Pancreas (tissue), 10 donors: ENCODE measurements around the gene YY2. TPM values are rescaled to one million over a fixed set of nuclear protein-coding genes. Genes with fewer than 3 reads are reported as not detected.

ENCODE experiments used
- ATAC-seq, 4 donors: fragments of 200-7000 bp; cut with Tn5 transposase; one replicate each; pipeline versions ENCODE4 v1.8.0 to v1.9.1; 2020; ENCODE audit warnings: mild to moderate bottlenecking in 4 of 4, moderate library complexity in 4 of 4
- DNase-seq, 6 donors: peaks; one replicate each; pipeline ENCODE4 v3.0.0-alpha.2; 2020
- FAIRE-seq: peaks from 2 replicates; lab custom pipeline; 2012; peaks lifted over from hg19 to GRCh38; lab: Jason Lieb, UNC
- H3K27ac ChIP-seq, 4 donors: fragments of 200-600 bp; sonication (generic); 1 replicate in 3 of 4; 2 replicates in 1 of 4; pipeline versions ENCODE4 v1.5.0 to v1.8.0; 2020
- H3K27me3 ChIP-seq, 4 donors: fragments of 200-600 bp; one replicate each; pipeline ENCODE4 v1.8.0; 2021
- H3K36me3 ChIP-seq, 3 donors: fragments of 200-600 bp; sonication (generic) in 1 of 3; one replicate each; pipeline versions ENCODE4 v1.5.0 to v1.8.0; 2020 to 2021
- H3K4me1 ChIP-seq, 3 donors: fragments of 200-600 bp; one replicate each; pipeline ENCODE4 v1.8.0; 2021
- H3K4me3 ChIP-seq, 4 donors: fragments of 200-600 bp; sonication (generic) in 2 of 4; one replicate each; pipeline versions ENCODE4 v1.5.0 to v1.8.0; 2020 to 2021
- H3K9me3 ChIP-seq, 4 donors: fragments of 200-600 bp; one replicate each; pipeline ENCODE4 v1.8.0; 2021
- CTCF ChIP-seq, 4 donors: fragments of 200-600 bp; sonication (generic) in 3 of 4; IDR thresholded peaks; one replicate each; pipeline versions ENCODE4 v1.5.0 to v1.8.0; 2021; ENCODE audit warnings: antibody characterized with exemption in 4 of 4
- WGBS, 2 donors: extraction: QIAGEN DNeasy Blood & Tissue Kit; methylation state at CpG; one replicate each; pipeline ENCODE4 v1.1.7; 2013; 5-methylcytosine and 5-hydroxymethylcytosine counted together
- intact Hi-C, 3 donors: fragments of 100-400 bp; cut with DNase I; formaldehyde crosslinking; loops; one replicate each; pipeline versions ENCODE4 v1.11.1 to v1.14.2; 2022
- polyA plus RNA-seq, 2 donors: library from polyadenylated mRNA; stranded (reverse); fragments of 200-250 nt; gene quantifications; one replicate each; pipeline ENCODE4 v1.2.3, GENCODE V29; 2013
- total RNA-seq, 6 donors: library from RNA; stranded (reverse); fragmentation: NEBNext Ultra II Directional in 4 of 6; extraction: Animal tissue kit (Norgen Biotek cat#: 25700) in 4 of 6; gene quantifications; one replicate each; pipeline versions ENCODE4 v1.2.1 to v1.2.4, GENCODE V29; 2021 to 2023
- donor health status: healthy with polysubstance abuse.
- donor health status: DM: no; HTN: no; CAD: no; lungs with moderate emphysema.
- donor health status: DM: no; HTN: no; CAD: no.
- donor health status: control.
- donor health status: control.
- donor health status: Bipolar disorder and iron deficiency.
- donor health status: DM: yes; HTN: yes; CAD: no.
- donor health status: DM: no; HTN: no; CAD: no.
- donor health status: DM: no; HTN: no; CAD: no.
- donor health status: DM: yes; HTN: yes; CAD: no.

Gene YY2
- total and polyA plus RNA-seq, 8 donors, result 0.56 to 1.0 (median 0.84) TPM

GRCh38 chrX:21838937-21839333, 16.9 kb upstream of the YY2 start:
- ATAC-seq (peak; percentile 34 to 60 (median 51)), FAIRE-seq (peak; percentile 75), DNase-seq (no peak)
- H3K4me1 ChIP-seq, result no peaks in the 10 kb centered on the region
- intact Hi-C loops, result no loop called here
- H3K4me3 ChIP-seq, result peak overlapping the region; percentile 48 to 61 (median 53)
- peak overlapping the region in 3 of 4 donors; percentile 52 to 80 (median 66) for H3K27ac ChIP-seq
- 0 to 32% methylated on average over 4 of the region's 4 CpGs for WGBS, 2 donors
- no peak for TF ChIP-seq CTCF (IDR thresholded peaks at IDR 0.05)
- no peaks in the 10 kb centered on the region for H3K9me3 ChIP-seq
- H3K27me3 ChIP-seq, result peaks cover 0 to 16% (median 5%) of the 10 kb centered on the region in 4 donors
- H3K36me3 ChIP-seq, result no peaks in the 10 kb centered on the region

GRCh38 chrX:21839334-21840192, 16.2 kb upstream of the YY2 start, which contains the start of gene MBTPS2:
Gene MBTPS2, plus strand, starts transcription at chrX:21839617. Its CDS starts 118 bp downstream, at chrX:21839735.
- H3K4me3 ChIP-seq, result peak within 1 kb of the TSS; percentile 48 to 61 (median 53)
- H3K36me3 ChIP-seq, result no peaks in the 10 kb centered on the region
- intact Hi-C loops, result no loop called here
- TF ChIP-seq CTCF (IDR thresholded peaks at IDR 0.05), result no peak
- peaks cover 0 to 16% (median 5%) of the 10 kb centered on the region in 4 donors for H3K27me3 ChIP-seq
- FAIRE-seq, result no peak
- peak within 1 kb of the TSS; percentile 52 to 80 (median 64) for H3K27ac ChIP-seq
- no peaks in the 10 kb centered on the region for H3K9me3 ChIP-seq
- no peaks in the 10 kb centered on the region for H3K4me1 ChIP-seq
- peak; percentile 98 for ATAC-seq
- DNase-seq, result peak; percentile 75 to 92 (median 82)
- WGBS, 2 donors, result 0 to 24% methylated on average over 51 to 59 of the region's 61 CpGs

- no peaks in the 10 kb centered on the region for H3K4me1 ChIP-seq
- FAIRE-seq (no peak), DNase-seq (no peak), ATAC-seq (no peak)
- H3K36me3 ChIP-seq, result no peaks in the 10 kb centered on the region
- H3K27me3 ChIP-seq, result peaks cover 0 to 16% (median 5%) of the 10 kb centered on the region in 4 donors
- no peaks in the 10 kb centered on the region for H3K9me3 ChIP-seq
- no peak for TF ChIP-seq CTCF (IDR thresholded peaks at IDR 0.05)
- intact Hi-C loops, result no loop called here
- peak overlapping the region in 2 of 4 donors; percentile 66 to 80 for H3K27ac ChIP-seq
- peak overlapping the region; percentile 48 to 61 (median 53) for H3K4me3 ChIP-seq
- 1 to 40% methylated on average over 6 of the region's 6 CpGs for WGBS, 2 donors
Measured at GRCh38 chrX:21840193-21840545, 15.6 kb upstream of the YY2 start.

- DNase-seq, result no peak
Measured at GRCh38 chrX:21843179-21843578, 12.6 kb upstream of the YY2 start.

More at GRCh38 chrX:21843179-21843578, 12.6 kb upstream of the YY2 start:
- intact Hi-C loops, result no loop called here
- no peaks in the 10 kb centered on the region for H3K36me3 ChIP-seq
- no peak overlapping the region for H3K4me3 ChIP-seq
- H3K27me3 ChIP-seq, result peaks cover 0 to 5% (median 0%) of the 10 kb centered on the region in 4 donors
- FAIRE-seq (no peak), ATAC-seq (no peak)
- no peaks in the 10 kb centered on the region for H3K4me1 ChIP-seq
- no peak for TF ChIP-seq CTCF (IDR thresholded peaks at IDR 0.05)
- no peaks in the 10 kb centered on the region for H3K9me3 ChIP-seq
- 25 to 26% methylated on average over 5 of the region's 5 CpGs for WGBS, 2 donors
- no peak overlapping the region for H3K27ac ChIP-seq
